CD4-positive, alpha-beta memory T cell (primary cell): ENCODE data around the gene PIN4. TPM values are rescaled to one million over a fixed set of nuclear protein-coding genes. Genes with fewer than 3 reads are reported as not detected.
"Not testable (repeated sequence)": the region's sequence is repeated elsewhere in the genome, so short reads cannot be mapped to it uniquely, and the experiment has no call there.

Experiments
- CTCF ChIA-PET: fragments of 350-600 bp; sonication (Branson Sonifier 250); formaldehyde crosslinking; loops from one replicate; lab custom pipeline; 2021; ENCODE audit warnings: inconsistent platforms; ENCODE audit not compliant: partially characterized antibody; lab: Charles Lee
- POLR2A ChIA-PET: fragments of 350-600 bp; sonication (Branson Sonifier 250); formaldehyde crosslinking; loops from one replicate; lab custom pipeline; 2021; ENCODE audit not compliant: partially characterized antibody; lab: Charles Lee
- DNase-seq, 5 donors: peaks; one replicate each; pipeline versions ENCODE4 v3.0.0 to v3.0.0-alpha.2; 2020 to 2022; ENCODE audit warnings: mixed read lengths in 1 of 5
- H3K27ac ChIP-seq: one replicate; pipeline ENCODE4 v1.7.0; 2013; ENCODE audit warnings: low read depth, low read length
- H3K27me3 ChIP-seq: 2 replicates; pipeline ENCODE4 v1.7.0; 2013; ENCODE audit warnings: mild to moderate bottlenecking, low read length, moderate library complexity; ENCODE audit not compliant: insufficient read depth
- H3K36me3 ChIP-seq: 2 replicates; pipeline ENCODE4 v1.7.0; 2013; ENCODE audit warnings: mild to moderate bottlenecking, low read length, moderate library complexity; ENCODE audit not compliant: insufficient read depth
- H3K4me1 ChIP-seq: 2 replicates; pipeline ENCODE4 v1.7.0; 2013; ENCODE audit warnings: mild to moderate bottlenecking, low read length, moderate library complexity; ENCODE audit not compliant: insufficient read depth
- H3K4me3 ChIP-seq, 2 donors: one replicate each; pipeline ENCODE4 v1.7.0; 2013; ENCODE audit warnings: low read length in 2 of 2, mild to moderate bottlenecking in 1 of 2
- H3K9me3 ChIP-seq, 2 donors: one replicate each; pipeline ENCODE4 v1.7.0; 2013; ENCODE audit warnings: low read length in 2 of 2, control low read depth in 1 of 2; ENCODE audit not compliant: control insufficient read depth in 1 of 2
- H3K27ac Mint-ChIP-seq, 7 donors: one replicate each; pipeline ENCODE4 v1.8.0; 2020 to 2021; ENCODE audit warnings: mixed read lengths in 7 of 7, mild to moderate bottlenecking in 6 of 7, inconsistent platforms in 3 of 7, moderate library complexity in 3 of 7
- H3K27me3 Mint-ChIP-seq, 2 donors: one replicate each; pipeline ENCODE4 v1.8.0; 2020 to 2021; ENCODE audit warnings: mixed read lengths in 2 of 2
- H3K36me3 Mint-ChIP-seq, 2 donors: one replicate each; pipeline ENCODE4 v1.8.0; 2020 to 2021; ENCODE audit warnings: mixed read lengths in 2 of 2, inconsistent platforms in 1 of 2, mild to moderate bottlenecking in 1 of 2
- H3K4me1 Mint-ChIP-seq, 4 donors: one replicate each; pipeline ENCODE4 v1.8.0; 2020 to 2021; ENCODE audit warnings: mixed read lengths in 4 of 4, mild to moderate bottlenecking in 1 of 4
- H3K4me3 Mint-ChIP-seq, 8 donors: one replicate each; pipeline ENCODE4 v1.8.0; 2020 to 2021; ENCODE audit warnings: mixed read lengths in 8 of 8, mild to moderate bottlenecking in 7 of 8, moderate library complexity in 6 of 8, inconsistent platforms in 3 of 8
- H3K9me3 Mint-ChIP-seq, 8 donors: one replicate each; pipeline ENCODE4 v1.8.0; 2020 to 2021; ENCODE audit warnings: mixed read lengths in 8 of 8, mild to moderate bottlenecking in 5 of 8, inconsistent platforms in 3 of 8, moderate library complexity in 1 of 8
- intact Hi-C: fragments of 100-400 bp; cut with micrococcal nuclease; formaldehyde crosslinking; loops from one replicate; pipeline ENCODE4 v1.15.1; 2023
- polyA plus RNA-seq, 2 donors: library from polyadenylated mRNA; unstranded; fragments of 300-500 nt; fragmentation: Illumina TruSeq; gene quantifications; one replicate each; pipeline ENCODE4 v1.2.3, GENCODE V29; 2021
- total RNA-seq, 2 experiments: library from RNA; stranded (reverse); gene quantifications; one replicate each; pipeline ENCODE4 v1.2.3, GENCODE V29; 2021

PIN4 gene
- total and polyA plus RNA-seq, 4 experiments from 2014 or later = 13.3 to 34.1 (median 21.4) TPM

- intact Hi-C loops = loop anchor here (5.0 kb wide), 1 partner anchor 33 kb away; the partner anchor contains the start of gene RTL5
- peaks cover 4% of the 10 kb centered on the region for H3K4me1 ChIP-seq
- H3K36me3 ChIP-seq = no peaks in the 10 kb centered on the region
- POLR2A ChIA-PET = interaction anchor here (0.9 kb wide), 1 partner anchor 15 kb away, joined by 3 read pairs; no protein-coding TSS in a partner anchor
- no peak overlapping the region for H3K27ac ChIP-seq
- CTCF ChIA-PET = no interaction called here
- no peaks in the 10 kb centered on the region for H3K9me3 ChIP-seq
- no peak overlapping the region for H3K4me3 ChIP-seq
- H3K27me3 ChIP-seq = no peaks in the 10 kb centered on the region
- H3K4me3 Mint-ChIP-seq = no peak overlapping the region
- H3K27me3 Mint-ChIP-seq = no peaks in the 10 kb centered on the region
- H3K27ac Mint-ChIP-seq = no peak overlapping the region
- H3K9me3 Mint-ChIP-seq = no peaks in the 10 kb centered on the region
- peaks cover 0 to 11% (median 6%) of the 10 kb centered on the region in 4 donors for H3K4me1 Mint-ChIP-seq
- no peaks in the 10 kb centered on the region for H3K36me3 Mint-ChIP-seq
- DNase-seq = no peak
Measured at GRCh38 chrX:72165551-72165950, 16.0 kb upstream of the PIN4 start.

DNA sequence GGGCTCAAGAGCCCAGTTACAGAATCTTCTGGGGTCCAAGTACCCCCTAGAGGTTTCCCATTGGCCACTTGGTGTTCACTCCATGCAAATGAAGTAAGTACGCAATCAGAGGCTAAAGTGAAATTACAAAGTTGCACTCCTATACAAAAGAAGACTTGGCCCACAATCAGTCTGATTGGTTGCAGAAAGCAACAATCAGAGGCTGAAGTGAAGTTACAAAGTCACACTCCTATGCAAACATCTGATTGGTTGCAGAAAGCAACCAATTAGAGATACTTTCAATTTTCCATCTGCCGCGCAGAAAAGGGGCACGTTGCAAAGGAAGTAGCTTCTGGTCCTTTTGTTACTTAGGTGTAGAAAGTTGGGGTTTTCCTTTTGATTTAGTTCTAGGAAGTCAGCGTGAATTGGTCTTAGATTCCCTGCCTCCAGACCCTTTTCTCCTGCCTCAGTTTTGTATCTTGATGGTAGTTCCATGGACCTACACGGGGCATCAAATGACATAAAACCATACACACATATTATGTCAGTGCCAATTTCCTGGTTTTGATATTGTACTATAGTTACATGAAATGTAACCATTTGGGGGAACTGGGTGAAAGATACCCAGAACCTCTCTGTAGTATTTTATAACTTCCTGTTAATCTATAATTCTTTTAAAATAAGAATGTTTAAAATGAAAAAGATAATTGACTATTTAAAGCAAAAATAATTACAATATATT, 12.4 kb upstream of the PIN4 start:
- H3K4me1 Mint-ChIP-seq = peaks cover 0 to 11% (median 6%) of the 10 kb centered on the region in 4 donors
- peak overlapping the region; percentile 75 to 99 (median 97) for H3K27ac Mint-ChIP-seq
- H3K4me3 Mint-ChIP-seq = peak overlapping the region; percentile 74 to 88 (median 86)
- Histone ChIP-seq H3K4me3 (peak overlapping the region in 1 of 2 donors; percentile 25), H3K27me3 (no peaks in the 10 kb centered on the region), H3K36me3 (no peaks in the 10 kb centered on the region), H3K4me1 (peaks cover 4% of the 10 kb centered on the region), H3K9me3 (no peaks in the 10 kb centered on the region), H3K27ac (peak overlapping the region; percentile 56)
- intact Hi-C loops = loop anchor here (1.0 to 5.0 kb wide), 2 partner anchors 12 to 37 kb away; partner anchors contain the start of genes PIN4 and RTL5
- DNase-seq = peak; percentile 61 to 77 (median 70)
- H3K36me3 Mint-ChIP-seq = no peaks in the 10 kb centered on the region
- CTCF ChIA-PET = interaction anchor here (0.6 kb wide), 1 partner anchor 44 kb away, joined by 3 read pairs; no protein-coding TSS in a partner anchor
- no peaks in the 10 kb centered on the region for H3K9me3 Mint-ChIP-seq
- POLR2A ChIA-PET = interaction anchor here (0.7 to 2.7 kb wide), 3 partner anchors 12 to 43 kb away, joined by 3 to 15 read pairs (median 5); partner anchors contain the start of gene PIN4
- H3K27me3 Mint-ChIP-seq = no peaks in the 10 kb centered on the region

DNA sequence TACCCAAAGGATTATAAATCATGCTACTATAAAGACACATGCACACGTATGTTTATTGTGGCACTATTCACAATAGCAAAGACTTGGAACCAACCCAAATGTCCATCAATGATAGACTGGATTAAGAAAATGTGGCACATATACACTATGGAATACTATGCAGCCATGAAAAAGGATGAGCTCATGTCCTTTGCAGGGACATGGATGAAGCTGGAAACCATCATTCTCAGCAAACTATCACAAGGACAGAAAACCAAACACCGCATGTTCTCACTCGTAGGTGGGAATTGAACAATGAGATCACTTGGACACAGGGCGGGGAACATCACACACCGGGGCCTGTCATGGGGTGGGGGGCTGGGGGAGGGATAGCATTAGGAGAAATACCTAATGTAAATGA, 5.3 kb upstream of the PIN4 start:
- H3K27me3 Mint-ChIP-seq, DNase-seq, H3K9me3 Mint-ChIP-seq, H3K27ac Mint-ChIP-seq, H3K4me1 ChIP-seq, POLR2A ChIA-PET, H3K27ac ChIP-seq, intact Hi-C loops, H3K4me1 Mint-ChIP-seq, CTCF ChIA-PET, H3K36me3 ChIP-seq, H3K9me3 ChIP-seq, H3K36me3 Mint-ChIP-seq, H3K27me3 ChIP-seq, H3K4me3 Mint-ChIP-seq, H3K4me3 ChIP-seq: not testable (repeated sequence)

GRCh38 chrX:72176981-72177380, 4.6 kb upstream of the PIN4 start:
- POLR2A ChIA-PET = no interaction called here
- intact Hi-C loops = no loop called here
- no peaks in the 10 kb centered on the region for H3K27me3 Mint-ChIP-seq

DNA sequence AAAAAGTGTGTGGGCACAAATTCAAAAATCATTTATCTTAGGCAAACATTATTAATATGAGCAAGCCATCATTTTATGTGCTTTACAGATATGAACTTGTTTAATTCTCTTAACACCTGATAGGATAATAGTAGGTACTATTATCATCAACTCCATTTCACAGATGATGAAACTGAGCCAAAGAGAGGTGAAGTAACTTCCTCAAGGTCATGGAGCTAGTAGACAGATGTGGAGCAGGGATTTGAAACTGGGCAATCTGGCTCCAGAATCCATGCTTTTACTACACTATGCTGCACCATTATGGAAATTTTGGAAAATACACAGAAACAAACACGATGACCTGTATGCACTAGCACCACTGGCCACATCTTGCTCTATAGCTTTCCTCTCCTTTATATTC, 1.0 kb upstream of the PIN4 start:
- peak overlapping the region; percentile 68 for H3K27ac ChIP-seq
- no peaks in the 10 kb centered on the region for H3K9me3 ChIP-seq
- Mint-ChIP-seq H3K27me3 (no peaks in the 10 kb centered on the region), H3K4me3 (peak overlapping the region in 2 of 8 donors; percentile 17 to 26), H3K9me3 (no peaks in the 10 kb centered on the region), H3K27ac (peak overlapping the region in 1 of 7 donors; percentile 21), H3K4me1 (peaks cover 5 to 12% (median 7%) of the 10 kb centered on the region in 4 donors), H3K36me3 (peaks cover 0 to 5% of the 10 kb centered on the region in 2 donors)
- peaks cover 24% of the 10 kb centered on the region for H3K4me1 ChIP-seq
- peak overlapping the region in 1 of 2 donors; percentile 69 for H3K4me3 ChIP-seq
- ChIA-PET CTCF (interaction anchor here (0.7 to 2.0 kb wide), 3 partner anchors 75 to 181 kb away, joined by 3 to 11 read pairs (median 3); partner anchors contain the start of gene RPS4X), POLR2A (interaction anchor here (0.6 to 2.7 kb wide), 17 partner anchors 9 to 188 kb away, joined by 3 to 28 read pairs (median 4); partner anchors contain the start of genes RPS4X and RTL5)
- intact Hi-C loops = loop anchor here (2.0 to 10.0 kb wide), 4 partner anchors 48 to 162 kb away; partner anchors contain the start of genes ERCC6L, RPS4X and RTL5
- H3K36me3 ChIP-seq = no peaks in the 10 kb centered on the region
- H3K27me3 ChIP-seq = no peaks in the 10 kb centered on the region
- no peak for DNase-seq

More at GRCh38 chrX:72176981-72177380, 4.6 kb upstream of the PIN4 start:
- no peaks in the 10 kb centered on the region for H3K9me3 Mint-ChIP-seq
- Histone ChIP-seq H3K9me3 (no peaks in the 10 kb centered on the region), H3K36me3 (no peaks in the 10 kb centered on the region), H3K27ac (no peak overlapping the region), H3K4me1 (peaks cover 8% of the 10 kb centered on the region), H3K4me3 (no peak overlapping the region), H3K27me3 (no peaks in the 10 kb centered on the region)
- peak overlapping the region in 1 of 7 donors; percentile 13 for H3K27ac Mint-ChIP-seq
- H3K4me3 Mint-ChIP-seq = no peak overlapping the region
- no peaks in the 10 kb centered on the region for H3K36me3 Mint-ChIP-seq
- no peak for DNase-seq
- H3K4me1 Mint-ChIP-seq = peaks cover 0 to 7% (median 4%) of the 10 kb centered on the region in 4 donors
- CTCF ChIA-PET = no interaction called here

- Mint-ChIP-seq H3K4me3 (no peak overlapping the region), H3K9me3 (no peaks in the 10 kb centered on the region), H3K4me1 (peaks cover 6 to 13% (median 8%) of the 10 kb centered on the region in 4 donors), H3K36me3 (peaks cover 0 to 16% of the 10 kb centered on the region in 2 donors), H3K27ac (no peak overlapping the region), H3K27me3 (no peaks in the 10 kb centered on the region)
- Histone ChIP-seq H3K4me1 (peaks cover 24% of the 10 kb centered on the region), H3K27ac (no peak overlapping the region), H3K27me3 (no peaks in the 10 kb centered on the region), H3K4me3 (no peak overlapping the region), H3K36me3 (no peaks in the 10 kb centered on the region), H3K9me3 (no peaks in the 10 kb centered on the region)
- intact Hi-C loops = loop anchor here (5.0 to 10.0 kb wide), 2 partner anchors 51 to 52 kb away; partner anchors contain the start of genes ERCC6L and RTL5
- ChIA-PET CTCF (no interaction called here), POLR2A (interaction anchor here (0.6 to 2.7 kb wide), 2 partner anchors 79 to 94 kb away, joined by 3 to 28 read pairs; partner anchors contain the start of gene RPS4X)
- DNase-seq = no peak
Measured at GRCh38 chrX:72182924-72183323, 1.4 kb downstream of the PIN4 start.
